CD14-positive monocyte (primary cell): ENCODE data around the gene DOC2A. TPM values are rescaled to one million over a fixed set of nuclear protein-coding genes. Genes with fewer than 3 reads are reported as not detected.
A peak's percentile ranks its signal among the peaks of the same experiment; 100 is the strongest.

Experiments
- DNase-seq, 3 donors: peaks; one replicate each; pipeline ENCODE4 v3.0.0-alpha.2; 2011 to 2022
- H2AFZ ChIP-seq: 2 replicates; pipeline ENCODE4 v1.6.0; 2012; ENCODE audit warnings: mild to moderate bottlenecking, low read depth, low read length, inconsistent platforms; ENCODE audit not compliant: insufficient read depth, poor library complexity, severe bottlenecking
- H3K27ac ChIP-seq, 2 donors: 1 replicate in 1 of 2; 2 replicates in 1 of 2; pipeline ENCODE4 v1.5.1; 2012 to 2013; ENCODE audit warnings: low read length in 2 of 2, control low read depth in 1 of 2, inconsistent platforms in 1 of 2, low read depth in 1 of 2, mild to moderate bottlenecking in 1 of 2
- H3K27me3 ChIP-seq, 2 donors: one replicate each; pipeline versions ENCODE4 v1.6.0 to v1.6.1; 2011 to 2013; ENCODE audit warnings: low read length in 2 of 2; ENCODE audit not compliant: control insufficient read depth in 2 of 2, insufficient read depth in 2 of 2
- H3K36me3 ChIP-seq, 2 donors: replicated peaks in 1 of 2; 1 replicate in 1 of 2; 2 replicates in 1 of 2; pipeline versions ENCODE4 v1.5.1 to v1.6.1; 2012 to 2013; ENCODE audit warnings: low read length in 2 of 2, control low read depth in 1 of 2, inconsistent platforms in 1 of 2, mild to moderate bottlenecking in 1 of 2; ENCODE audit not compliant: insufficient read depth in 2 of 2, control insufficient read depth in 1 of 2
- H3K4me1 ChIP-seq, 2 donors: 1 replicate in 1 of 2; 2 replicates in 1 of 2; pipeline versions ENCODE4 v1.5.1 to v1.6.1; 2012 to 2013; ENCODE audit warnings: low read length in 2 of 2, control low read depth in 1 of 2, inconsistent platforms in 1 of 2, mild to moderate bottlenecking in 1 of 2, moderate library complexity in 1 of 2; ENCODE audit not compliant: insufficient read depth in 2 of 2, control insufficient read depth in 1 of 2
- H3K4me2 ChIP-seq: replicated peaks from 2 replicates; pipeline ENCODE3; 2012; ENCODE audit warnings: low read length, moderate library complexity, mild to moderate bottlenecking; ENCODE audit not compliant: poor library complexity, severe bottlenecking; ENCODE audit errors: extremely low read depth
- H3K4me3 ChIP-seq, 3 experiments: fragments of 200-600 bp in 1 of 3; sonication (generic) in 1 of 3; replicated peaks in 1 of 3; 1 replicate in 2 of 3; 2 replicates in 1 of 3; pipeline ENCODE4 v1.5.1; 2011 to 2013; ENCODE audit warnings: low read length in 3 of 3, mild to moderate bottlenecking in 3 of 3, control low read depth in 2 of 3, low read depth in 2 of 3, inconsistent platforms in 1 of 3, moderate library complexity in 1 of 3
- H3K79me2 ChIP-seq: 2 replicates; pipeline ENCODE4 v1.6.0; 2012; ENCODE audit warnings: mild to moderate bottlenecking, control low read depth, inconsistent platforms, low read length, moderate library complexity; ENCODE audit not compliant: insufficient read depth
- H3K9ac ChIP-seq: 2 replicates; pipeline ENCODE4 v1.6.0; 2017; ENCODE audit warnings: low read length, mild to moderate bottlenecking; ENCODE audit not compliant: insufficient read depth, poor library complexity, severe bottlenecking
- H3K9me3 ChIP-seq, 2 donors: replicated peaks in 1 of 2; 1 replicate in 1 of 2; 2 replicates in 1 of 2; pipeline versions ENCODE4 v1.5.1 to v1.6.1; 2012 to 2013; ENCODE audit warnings: low read length in 2 of 2, control low read depth in 1 of 2; ENCODE audit not compliant: control insufficient read depth in 1 of 2, insufficient read depth in 1 of 2
- H4K20me1 ChIP-seq: 2 replicates; pipeline ENCODE4 v1.6.0; 2012; ENCODE audit warnings: mild to moderate bottlenecking, low read length, control low read depth, moderate library complexity; ENCODE audit not compliant: insufficient read depth
- H3K27ac Mint-ChIP-seq, 7 donors: one replicate each; pipeline ENCODE4 v1.8.0; 2020; ENCODE audit warnings: mild to moderate bottlenecking in 7 of 7, mixed read lengths in 7 of 7, moderate library complexity in 6 of 7, inconsistent platforms in 2 of 7
- H3K27me3 Mint-ChIP-seq, 3 donors: one replicate each; pipeline ENCODE4 v1.8.0; 2021 to 2022; ENCODE audit warnings: low read depth in 3 of 3, mild to moderate bottlenecking in 3 of 3, mixed read lengths in 3 of 3, moderate library complexity in 3 of 3, inconsistent platforms in 1 of 3
- H3K36me3 Mint-ChIP-seq, 2 donors: one replicate each; pipeline ENCODE4 v1.8.0; 2020; ENCODE audit warnings: mixed read lengths in 2 of 2, inconsistent platforms in 1 of 2, mild to moderate bottlenecking in 1 of 2
- H3K4me1 Mint-ChIP-seq: one replicate; pipeline ENCODE4 v1.8.0; 2020; ENCODE audit warnings: mild to moderate bottlenecking, mixed read lengths
- H3K4me3 Mint-ChIP-seq, 2 donors: one replicate each; pipeline ENCODE4 v1.8.0; 2020; ENCODE audit warnings: mild to moderate bottlenecking in 2 of 2, mixed read lengths in 2 of 2, moderate library complexity in 1 of 2
- H3K9me3 Mint-ChIP-seq, 7 donors: one replicate each; pipeline ENCODE4 v1.8.0; 2020 to 2022; ENCODE audit warnings: mixed read lengths in 7 of 7, mild to moderate bottlenecking in 6 of 7, moderate library complexity in 6 of 7, inconsistent platforms in 2 of 7
- WGBS: methylation state at CpG from one replicate; pipeline ENCODE4 v1.1.5; 2013; ENCODE audit warnings: missing lambda C conversion rate; ENCODE audit not compliant: insufficient coverage; 5-methylcytosine and 5-hydroxymethylcytosine counted together
- intact Hi-C, 2 donors: fragments of 100-400 bp; cut with micrococcal nuclease; formaldehyde crosslinking; loops; one replicate each; pipeline versions ENCODE4 v1.15.0 to v1.15.1; 2023
- polyA plus RNA-seq, 3 donors: library from polyadenylated mRNA; depleted of rRNA in 1 of 3; unstranded in 2 of 3; stranded (reverse) in 1 of 3; fragments of 300-500 nt in 2 of 3; fragments of >200 nt in 1 of 3; fragmentation: Illumina TruSeq in 2 of 3; gene quantifications; 1 replicate in 2 of 3; 2 replicates in 1 of 3; pipeline ENCODE4 v1.2.3, GENCODE V29; 2012 to 2021
- TF ChIP-seq, protein P1 (sequence below): fragments of 200-600 bp; IDR thresholded peaks from one replicate; pipeline ENCODE4 v1.8.0; 2022; ENCODE audit warnings: antibody characterized with exemption, mild to moderate bottlenecking

Gene DOC2A
- polyA plus RNA-seq, 3 donors = 0.23 to 3.7 (median 0.66) TPM

DNA sequence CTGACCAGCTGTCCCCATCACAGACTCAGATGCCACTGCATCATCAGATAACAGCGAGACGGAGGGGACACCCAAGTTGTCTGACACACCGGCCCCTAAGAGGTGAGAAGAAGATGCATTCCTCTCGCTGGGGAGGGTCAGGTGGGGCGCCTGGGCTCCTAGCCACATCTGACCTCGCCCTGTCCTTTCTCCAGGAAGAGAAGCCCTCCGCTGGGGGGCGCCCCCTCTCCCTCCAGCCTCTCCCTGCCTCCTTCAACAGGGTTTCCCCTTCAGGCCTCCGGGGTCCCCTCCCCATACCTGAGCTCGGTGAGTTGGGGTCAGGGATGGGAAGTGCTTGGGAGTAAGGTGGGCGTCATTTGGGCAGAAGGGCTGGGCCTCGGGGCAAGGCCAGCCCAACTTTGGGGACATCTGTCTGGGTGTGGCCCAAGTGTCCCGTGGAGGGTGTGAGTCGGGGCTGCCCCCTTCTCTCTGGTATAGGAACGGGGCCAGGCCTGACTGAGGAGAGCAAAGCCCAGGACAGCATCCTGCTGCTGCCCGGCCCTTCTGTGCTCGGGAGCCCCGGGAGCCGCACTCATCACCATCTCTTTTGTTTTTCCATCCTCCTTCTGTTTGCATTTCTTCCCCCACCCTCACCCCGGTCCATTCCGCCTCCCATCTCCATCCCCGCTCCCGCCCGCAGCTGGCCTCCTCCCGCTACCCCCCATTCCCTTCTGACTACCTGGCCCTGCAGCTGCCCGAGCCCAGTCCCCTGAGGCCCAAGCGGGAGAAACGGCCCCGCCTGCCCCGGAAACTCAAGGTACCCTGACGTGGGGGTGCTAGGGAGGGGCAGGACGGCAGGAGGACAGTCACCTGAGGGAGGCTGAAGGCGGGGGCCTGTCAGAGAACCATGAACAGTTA, 9.8 kb downstream of the DOC2A start:
- DNase-seq = no peak
- H3K79me2 ChIP-seq = peaks cover 8% of the 10 kb centered on the region
- H2AFZ ChIP-seq = no peak overlapping the region
- H3K27ac ChIP-seq = no peak overlapping the region
- peaks cover 10% of the 10 kb centered on the region for H3K4me1 Mint-ChIP-seq
- 96% methylated on average over 21 of the region's 33 CpGs for WGBS
- H3K36me3 Mint-ChIP-seq = peaks cover 42 to 60% of the 10 kb centered on the region in 2 donors
- no peaks in the 10 kb centered on the region for H3K27me3 ChIP-seq
- no peaks in the 10 kb centered on the region for H3K9me3 Mint-ChIP-seq
- no peak overlapping the region for H3K4me3 Mint-ChIP-seq
- peak overlapping the region in 2 of 7 donors; percentile 6 to 27 for H3K27ac Mint-ChIP-seq
- no peaks in the 10 kb centered on the region for H3K9me3 ChIP-seq
- H3K9ac ChIP-seq = no peak overlapping the region
- peaks cover 8% of the 10 kb centered on the region for H4K20me1 ChIP-seq
- intact Hi-C loops = no loop called here
- H3K27me3 Mint-ChIP-seq = peaks cover 0 to 3% (median 0%) of the 10 kb centered on the region in 3 donors
- H3K4me2 ChIP-seq = no peak overlapping the region
- no peak overlapping the region for H3K4me3 ChIP-seq
- H3K4me1 ChIP-seq = peaks cover 9% of the 10 kb centered on the region in 2 donors
- TF ChIP-seq, protein P1, sequence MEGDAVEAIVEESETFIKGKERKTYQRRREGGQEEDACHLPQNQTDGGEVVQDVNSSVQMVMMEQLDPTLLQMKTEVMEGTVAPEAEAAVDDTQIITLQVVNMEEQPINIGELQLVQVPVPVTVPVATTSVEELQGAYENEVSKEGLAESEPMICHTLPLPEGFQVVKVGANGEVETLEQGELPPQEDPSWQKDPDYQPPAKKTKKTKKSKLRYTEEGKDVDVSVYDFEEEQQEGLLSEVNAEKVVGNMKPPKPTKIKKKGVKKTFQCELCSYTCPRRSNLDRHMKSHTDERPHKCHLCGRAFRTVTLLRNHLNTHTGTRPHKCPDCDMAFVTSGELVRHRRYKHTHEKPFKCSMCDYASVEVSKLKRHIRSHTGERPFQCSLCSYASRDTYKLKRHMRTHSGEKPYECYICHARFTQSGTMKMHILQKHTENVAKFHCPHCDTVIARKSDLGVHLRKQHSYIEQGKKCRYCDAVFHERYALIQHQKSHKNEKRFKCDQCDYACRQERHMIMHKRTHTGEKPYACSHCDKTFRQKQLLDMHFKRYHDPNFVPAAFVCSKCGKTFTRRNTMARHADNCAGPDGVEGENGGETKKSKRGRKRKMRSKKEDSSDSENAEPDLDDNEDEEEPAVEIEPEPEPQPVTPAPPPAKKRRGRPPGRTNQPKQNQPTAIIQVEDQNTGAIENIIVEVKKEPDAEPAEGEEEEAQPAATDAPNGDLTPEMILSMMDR = no peak
- peaks cover 14 to 60% of the 10 kb centered on the region in 2 donors for H3K36me3 ChIP-seq

DNA sequence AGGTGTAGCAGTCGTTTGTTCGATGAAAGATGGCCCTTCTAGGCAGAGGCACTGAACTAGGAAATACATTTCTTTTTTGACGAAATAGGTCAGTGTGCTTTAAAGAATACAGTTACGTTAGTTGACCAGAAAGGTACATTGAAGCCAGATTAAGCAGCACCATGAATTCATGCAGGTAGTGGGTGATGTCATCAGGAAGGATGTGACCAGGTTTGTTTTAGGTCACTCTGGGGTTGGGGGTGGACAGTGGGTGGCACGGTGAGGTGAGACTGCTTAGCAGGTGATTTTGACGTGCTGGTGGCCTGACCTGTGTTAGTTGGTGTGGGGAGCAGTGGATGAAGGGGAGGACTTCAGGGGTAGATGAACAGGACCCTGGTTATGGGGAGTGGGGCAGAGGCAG, 11.2 kb downstream of the DOC2A start:
- no peak overlapping the region for H2AFZ ChIP-seq
- peaks cover 4% of the 10 kb centered on the region for H4K20me1 ChIP-seq
- TF ChIP-seq, protein P1 = no peak
- H3K36me3 ChIP-seq = peaks cover 14 to 60% of the 10 kb centered on the region in 2 donors
- Mint-ChIP-seq H3K27me3 (peaks cover 0 to 3% (median 0%) of the 10 kb centered on the region in 3 donors), H3K4me3 (no peak overlapping the region), H3K9me3 (no peaks in the 10 kb centered on the region), H3K36me3 (peaks cover 42 to 60% of the 10 kb centered on the region in 2 donors), H3K4me1 (peaks cover 14% of the 10 kb centered on the region), H3K27ac (peak overlapping the region in 1 of 7 donors; percentile 5)
- H3K4me3 ChIP-seq = no peak overlapping the region
- H3K79me2 ChIP-seq = peaks cover 16% of the 10 kb centered on the region
- 93% methylated on average over 6 of the region's 6 CpGs for WGBS
- DNase-seq = no peak
- no peaks in the 10 kb centered on the region for H3K9me3 ChIP-seq
- H3K27ac ChIP-seq = no peak overlapping the region
- intact Hi-C loops = loop anchor here in 1 of 2 donors (10.0 kb wide), 1 partner anchor 185 kb away; the partner anchor contains the start of genes PAGR1 and PRRT2
- H3K27me3 ChIP-seq = no peaks in the 10 kb centered on the region
- peaks cover 15 to 17% of the 10 kb centered on the region in 2 donors for H3K4me1 ChIP-seq
- no peak overlapping the region for H3K4me2 ChIP-seq
- H3K9ac ChIP-seq = no peak overlapping the region
